Ishikawa (cell line): Measurements from ENCODE around the gene FUT4.

Experiments used
- TCF12 ChIP-seq: IDR thresholded peaks from 2 replicates; pipeline ENCODE4 v1.6.1; 2012; ENCODE audit warnings: low read depth
- TF ChIP-seq, protein P1 (sequence below): IDR thresholded peaks from 2 replicates; pipeline ENCODE4 v1.6.1; 2012

DNA sequence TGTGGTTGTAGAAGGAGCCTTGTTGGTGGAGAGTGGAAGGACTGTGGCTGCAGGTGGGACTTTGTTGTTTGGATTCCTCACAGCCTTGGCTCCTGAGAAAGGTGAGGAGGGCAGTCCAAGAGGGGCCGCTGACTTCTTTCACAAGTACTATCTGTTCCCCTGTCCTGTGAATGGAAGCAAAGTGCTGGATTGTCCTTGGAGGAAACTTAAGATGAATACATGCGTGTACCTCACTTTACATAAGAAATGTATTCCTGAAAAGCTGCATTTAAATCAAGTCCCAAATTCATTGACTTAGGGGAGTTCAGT lies 2.4 kb downstream of the FUT4 start:
- TF ChIP-seq TCF12: no peak
- TF ChIP-seq, protein P1, sequence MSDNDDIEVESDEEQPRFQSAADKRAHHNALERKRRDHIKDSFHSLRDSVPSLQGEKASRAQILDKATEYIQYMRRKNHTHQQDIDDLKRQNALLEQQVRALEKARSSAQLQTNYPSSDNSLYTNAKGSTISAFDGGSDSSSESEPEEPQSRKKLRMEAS: no peak
